HepG2 (cell line): Measurements from ENCODE around the gene GRIK4. TPM values are rescaled to one million over a fixed set of nuclear protein-coding genes. Genes with fewer than 3 reads are reported as not detected.

Experiments used
- ATAC-seq: fragments of 200-7000 bp; cut with Tn5 transposase; 3 replicates; pipeline ENCODE4 v1.9.1; 2020; ENCODE audit warnings: mild to moderate bottlenecking, moderate library complexity
- BruUV-seq: library from RNA; stranded (reverse); fragments of 400-500 nt; replicated peaks from 2 replicates; lab custom pipeline; 2021; lab: Mats Ljungman, UMichigan
- CTCF ChIA-PET: fragments of 300-600 bp; formaldehyde crosslinking; extraction: SDS; loops from one replicate; lab custom pipeline; 2021; ENCODE audit warnings: low total read pairs, inconsistent platforms, low intra/inter-chr PET ratio; lab: Yijun Ruan, JAX
- POLR2A ChIA-PET: fragments of 350-600 bp; sonication (Branson Sonifier 250); formaldehyde crosslinking; loops from one replicate; lab custom pipeline; 2020; ENCODE audit warnings: antibody characterized with exemption, inconsistent platforms; lab: Yijun Ruan, JAX
- DNase-seq: peaks from one replicate; pipeline ENCODE4 v3.0.0-alpha.2; 2015; ENCODE audit warnings: low spot score
- FAIRE-seq: peaks from 3 replicates; lab custom pipeline; 2011; peaks lifted over from hg19 to GRCh38; lab: Jason Lieb, UNC
- H2AFZ ChIP-seq: one replicate; pipeline ENCODE4 v1.6.1; 2011; ENCODE audit warnings: low read length, inconsistent platforms
- H3K27ac ChIP-seq: fragments of 300-600 bp; 3 replicates; pipeline ENCODE4 v1.8.0; 2011; ENCODE audit warnings: mixed run types, mild to moderate bottlenecking, mixed read lengths, low read length, inconsistent platforms; ENCODE audit not compliant: insufficient read depth; ENCODE audit errors: extremely low read length
- H3K27me3 ChIP-seq, 2 experiments: fragments of 200-600 bp in 1 of 2; 2 replicates in 1 of 2; 3 replicates in 1 of 2; pipeline versions ENCODE4 v1.6.0 to v1.8.0; 2011; ENCODE audit warnings: low read length in 2 of 2, mild to moderate bottlenecking in 2 of 2, moderate library complexity in 2 of 2, inconsistent platforms in 1 of 2; ENCODE audit not compliant: insufficient read depth in 2 of 2, control insufficient read depth in 1 of 2
- H3K36me3 ChIP-seq, 2 experiments: fragments of 200-600 bp in 1 of 2; replicated peaks in 1 of 2; 2 replicates in 1 of 2; 3 replicates in 1 of 2; pipeline versions ENCODE4 v1.5.1 to v1.8.0; 2011; ENCODE audit warnings: low read length in 2 of 2, inconsistent platforms in 1 of 2; ENCODE audit not compliant: insufficient read depth in 2 of 2, control insufficient read depth in 1 of 2
- H3K4me1 ChIP-seq: 2 replicates; pipeline ENCODE4 v1.5.1; 2012; ENCODE audit warnings: low read length, inconsistent platforms; ENCODE audit not compliant: insufficient read depth
- H3K4me2 ChIP-seq: 2 replicates; pipeline ENCODE4 v1.6.0; 2011; ENCODE audit warnings: low read depth, low read length, inconsistent platforms
- H3K4me3 ChIP-seq, 3 experiments: fragments of 200-600 bp in 1 of 3; sonication (generic), shearing (Covaris generic) in 1 of 3; replicated peaks in 1 of 3; 2 replicates each; pipeline ENCODE4 v1.5.1; 2011 to 2016; ENCODE audit warnings: low read length in 3 of 3, inconsistent platforms in 2 of 3, low read depth in 2 of 3, mild to moderate bottlenecking in 2 of 3, control low read depth in 1 of 3, mixed read lengths in 1 of 3; ENCODE audit not compliant: insufficient read depth in 1 of 3
- H3K79me2 ChIP-seq: one replicate; pipeline ENCODE4 v1.6.1; 2011; ENCODE audit warnings: low read length, inconsistent platforms; ENCODE audit not compliant: insufficient read depth
- H3K9ac ChIP-seq: 2 replicates; pipeline ENCODE4 v1.6.0; 2011; ENCODE audit warnings: mild to moderate bottlenecking, low read depth, low read length, inconsistent platforms; ENCODE audit not compliant: insufficient read depth
- H3K9me3 ChIP-seq: 2 replicates; pipeline ENCODE4 v1.5.1; 2012; ENCODE audit warnings: mild to moderate bottlenecking, low read length
- H4K20me1 ChIP-seq: 2 replicates; pipeline ENCODE4 v1.6.0; 2011; ENCODE audit warnings: inconsistent platforms, mild to moderate bottlenecking, low read length, moderate library complexity; ENCODE audit not compliant: insufficient read depth
- AGO1 ChIP-seq: fragments of 200-400 bp; formaldehyde crosslinking; IDR thresholded peaks from 2 replicates; pipeline ENCODE4 v1.6.1; 2017; ENCODE audit warnings: mild to moderate bottlenecking, low read depth, low read length, moderate library complexity; ENCODE audit not compliant: poor library complexity, severe bottlenecking
- AKAP8 ChIP-seq: sonication (generic); formaldehyde crosslinking; IDR thresholded peaks from 2 replicates; pipeline ENCODE4 v1.5.1; 2020; ENCODE audit warnings: mild to moderate bottlenecking, missing genetic modification reagents
- HNRNPLL ChIP-seq: fragments of 200-400 bp; formaldehyde crosslinking; IDR thresholded peaks from 2 replicates; pipeline ENCODE4 v1.6.1; 2017; ENCODE audit warnings: mild to moderate bottlenecking, low read depth, low read length; ENCODE audit not compliant: poor library complexity, severe bottlenecking
- HOXA7 ChIP-seq: sonication (generic); formaldehyde crosslinking; IDR thresholded peaks from 2 replicates; pipeline ENCODE4 v1.8.1; 2022; ENCODE audit warnings: mild to moderate bottlenecking, missing genetic modification reagents, moderate library complexity
- PCBP2 ChIP-seq: fragments of 200-400 bp; formaldehyde crosslinking; optimal IDR thresholded peaks from 2 replicates; pipeline ENCODE3; 2018; ENCODE audit warnings: low read length, low read depth; ENCODE audit not compliant: poor library complexity, severe bottlenecking
- ZNF136 ChIP-seq: sonication (generic); formaldehyde crosslinking; IDR thresholded peaks from 2 replicates; pipeline ENCODE4 v1.8.1; 2022; ENCODE audit warnings: low read depth, mild to moderate bottlenecking, moderate library complexity, missing genetic modification reagents
- ZNF296 ChIP-seq: sonication (generic); formaldehyde crosslinking; conservative IDR thresholded peaks from 2 replicates; pipeline ENCODE4 v1.5.0; 2020; ENCODE audit warnings: mild to moderate bottlenecking, missing genetic modification reagents
- ZNF451 ChIP-seq: sonication (generic); formaldehyde crosslinking; IDR thresholded peaks from 2 replicates; pipeline ENCODE4 v1.5.0; 2020; ENCODE audit warnings: mild to moderate bottlenecking, missing genetic modification reagents
- ZNF687 ChIP-seq: sonication (generic); formaldehyde crosslinking; IDR thresholded peaks from 2 replicates; pipeline ENCODE4 v1.5.1; 2020; ENCODE audit warnings: mild to moderate bottlenecking, missing genetic modification reagents, moderate library complexity
- ZNF776 ChIP-seq: sonication (generic); formaldehyde crosslinking; IDR thresholded peaks from 2 replicates; pipeline ENCODE4 v1.4.0; 2020; ENCODE audit warnings: mild to moderate bottlenecking, missing genetic modification reagents
- ZSCAN12 ChIP-seq: sonication (generic); formaldehyde crosslinking; IDR thresholded peaks from 2 replicates; pipeline ENCODE4 v1.9.0; 2021; ENCODE audit warnings: mild to moderate bottlenecking, missing genetic modification reagents
- WGBS: methylation state at CpG from one replicate; pipeline ENCODE4 v1.1.6; 2017; ENCODE audit warnings: low lambda C conversion rate; 5-methylcytosine and 5-hydroxymethylcytosine counted together
- in situ Hi-C: cut with HindIII; loops from 2 replicates; pipeline ENCODE4 v1.10.0; 2017; ENCODE audit warnings: low pct_unique_long_range_greater_than_20kb; ENCODE audit not compliant: extremely low pct_ligation_motif_present
- intact Hi-C: fragments of 100-400 bp; cut with micrococcal nuclease; formaldehyde crosslinking; loops from one replicate; pipeline ENCODE4 v1.10.0; 2022; ENCODE audit not compliant: unreplicated experiment
- polyA plus RNA-seq, 8 experiments: library from polyadenylated mRNA; depleted of rRNA in 3 of 8; stranded (reverse) in 7 of 8; unstranded in 1 of 8; fragments of >200 nt; fragmentation: Illumina TruSeq in 4 of 8; extraction: Trizol in 4 of 8; gene quantifications; 2 replicates each; pipeline versions ENCODE4 v1.2.1 to v1.2.3, GENCODE V29; 2011 to 2016; ENCODE audit warnings: low read depth in 4 of 8, missing spikeins in 1 of 8, mixed read lengths in 1 of 8; ENCODE audit not compliant: insufficient read depth in 1 of 8
- total RNA-seq, 5 experiments: library from RNA; depleted of rRNA; stranded (reverse); fragments of >200 nt; fragmentation: Illumina TruSeq; extraction: Trizol; gene quantifications; 2 replicates each; pipeline ENCODE4 v1.2.3, GENCODE V29; 2016; ENCODE audit warnings: low read depth in 1 of 5
- TF ChIP-seq, protein P1 (sequence below): sonication (generic); formaldehyde crosslinking; IDR thresholded peaks from 2 replicates; pipeline ENCODE4 v1.9.0; 2021; ENCODE audit warnings: missing genetic modification reagents, mild to moderate bottlenecking, borderline replicate concordance

GRIK4 gene
- total and polyA plus RNA-seq, 2 of the 13 experiments (the other 11 are each of a cell fraction or from before 2014, with no cell fraction given): 0.04 to 0.07 TPM

- in situ Hi-C loops: no loop called here
- WGBS: 15% methylated on average over 11 of the region's 11 CpGs
- intact Hi-C loops: no loop called here
- no peak for ATAC-seq
- H2AFZ ChIP-seq: no peak overlapping the region
- H3K9me3 ChIP-seq: no peaks in the 10 kb centered on the region
- H3K4me2 ChIP-seq: no peak overlapping the region
- no peaks in the 10 kb centered on the region for H4K20me1 ChIP-seq
- no TSS peak for BruUV-seq
- H3K4me1 ChIP-seq: peaks cover 7% of the 10 kb centered on the region
- TF ChIP-seq ZNF136 (CRISPR knock-in tag): no peak
- TF ChIP-seq AGO1: no peak
- TF ChIP-seq PCBP2: no peak
- TF ChIP-seq ZNF687: no peak
- no peak for TF ChIP-seq HNRNPLL
- TF ChIP-seq ZSCAN12 (CRISPR knock-in tag): no peak
- TF ChIP-seq HOXA7: no peak
- no peak for TF ChIP-seq ZNF296
- no peak for TF ChIP-seq ZNF776
- TF ChIP-seq AKAP8 (CRISPR knock-in tag): no peak
- TF ChIP-seq, protein P1, sequence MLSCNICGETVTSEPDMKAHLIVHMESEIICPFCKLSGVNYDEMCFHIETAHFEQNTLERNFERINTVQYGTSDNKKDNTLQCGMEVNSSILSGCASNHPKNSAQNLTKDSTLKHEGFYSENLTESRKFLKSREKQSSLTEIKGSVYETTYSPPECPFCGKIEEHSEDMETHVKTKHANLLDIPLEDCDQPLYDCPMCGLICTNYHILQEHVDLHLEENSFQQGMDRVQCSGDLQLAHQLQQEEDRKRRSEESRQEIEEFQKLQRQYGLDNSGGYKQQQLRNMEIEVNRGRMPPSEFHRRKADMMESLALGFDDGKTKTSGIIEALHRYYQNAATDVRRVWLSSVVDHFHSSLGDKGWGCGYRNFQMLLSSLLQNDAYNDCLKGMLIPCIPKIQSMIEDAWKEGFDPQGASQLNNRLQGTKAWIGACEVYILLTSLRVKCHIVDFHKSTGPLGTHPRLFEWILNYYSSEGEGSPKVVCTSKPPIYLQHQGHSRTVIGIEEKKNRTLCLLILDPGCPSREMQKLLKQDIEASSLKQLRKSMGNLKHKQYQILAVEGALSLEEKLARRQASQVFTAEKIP (CRISPR knock-in tag): no peak
- TF ChIP-seq ZNF451 (CRISPR knock-in tag): no peak
- TF ChIP-seq, all 625 proteins: peak for 0
- Histone ChIP-seq H3K36me3 (no peaks in the 10 kb centered on the region), H3K27me3 (no peaks in the 10 kb centered on the region; a peak in 3 of 5 replicates), H3K79me2 (no peaks in the 10 kb centered on the region), H3K27ac (no peak overlapping the region), H3K9ac (no peak overlapping the region), H3K4me3 (no peak overlapping the region)
- ChIA-PET POLR2A (no interaction called here), CTCF (no interaction called here)
- FAIRE-seq (no peak), DNase-seq (no peak)
These were observed 358.0 kb downstream of the GRIK4 start for GRCh38 chr11:120869516-120870011.
